ENCODE results near the gene PTPRF. TPM values are rescaled to one million over a fixed set of nuclear protein-coding genes. Genes with fewer than 3 reads are reported as not detected.

PTPRF gene
- 10.4 TPM for total RNA-seq

DNA sequence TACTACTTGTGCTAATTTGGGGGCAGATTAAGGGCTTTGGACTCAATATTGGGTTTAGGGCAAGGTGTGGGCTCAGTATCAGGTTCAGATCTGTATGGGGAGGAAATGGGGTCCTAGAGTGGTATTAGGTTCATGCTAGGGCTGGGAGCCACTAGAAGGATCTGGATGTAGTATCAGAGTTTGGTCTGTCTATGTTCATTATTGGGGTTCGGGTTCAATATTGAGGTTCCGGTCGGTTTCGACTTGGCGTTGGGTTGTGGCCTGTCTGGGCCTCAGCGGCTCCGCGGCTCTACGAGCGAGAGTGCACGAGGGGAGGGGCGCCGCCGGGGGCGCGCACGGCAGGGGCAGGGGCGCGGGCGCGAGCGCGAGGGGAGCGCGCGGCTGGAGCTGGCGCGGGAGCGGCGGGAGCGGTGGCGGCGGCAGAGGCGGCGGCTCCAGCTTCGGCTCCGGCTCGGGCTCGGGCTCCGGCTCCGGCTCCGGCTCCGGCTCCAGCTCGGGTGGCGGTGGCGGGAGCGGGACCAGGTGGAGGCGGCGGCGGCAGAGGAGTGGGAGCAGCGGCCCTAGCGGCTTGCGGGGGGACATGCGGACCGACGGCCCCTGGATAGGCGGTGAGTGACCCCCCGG lies at the start of gene PTPRF:
TSS of gene PTPRF (plus strand) at position 401 of the 624 bp plus-strand sequence. CDS start 14,193 bp downstream, outside the sequence.
- peaks cover 0 to 3% (median 0%) of the 10 kb centered on the region in 3 donors for H3K27me3 ChIP-seq (ENCODE audit: control insufficient read depth in 3 of 3, insufficient read depth in 3 of 3, low read length in 3 of 3)

DNA sequence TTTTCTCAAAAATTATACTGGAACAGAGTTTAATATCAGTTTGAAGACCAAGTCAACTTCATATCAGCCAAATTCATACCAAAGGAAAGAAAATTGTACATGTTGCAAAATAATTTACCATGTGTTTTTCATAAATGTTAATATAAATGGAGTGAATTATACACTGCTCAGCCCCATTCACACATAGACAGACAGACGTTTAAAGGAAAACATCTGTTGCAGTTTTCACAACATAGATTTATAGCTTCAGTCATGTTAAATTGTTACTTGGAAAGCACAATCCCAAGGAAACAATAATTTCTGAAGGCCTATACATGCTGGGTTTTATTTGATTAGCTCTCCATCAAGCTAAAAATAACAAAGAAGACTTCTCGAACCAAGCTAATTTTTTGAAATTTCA lies 49.2 kb upstream of the PTPRF start:
- H3K9ac ChIP-seq (ENCODE audit: low read depth in 1 of 3, low read length in 3 of 3), result no peak overlapping the region
- no peaks in the 10 kb centered on the region for H3K36me3 ChIP-seq (ENCODE audit: control insufficient read depth in 3 of 3, insufficient read depth in 3 of 3, low read length in 3 of 3)
- H3K4me1 ChIP-seq (ENCODE audit: control insufficient read depth in 3 of 3, insufficient read depth in 3 of 3, low read length in 3 of 3), result no peaks in the 10 kb centered on the region
- no peaks in the 10 kb centered on the region for H3K9me3 ChIP-seq (ENCODE audit: control insufficient read depth in 3 of 3, low read length in 3 of 3)
- H3K27ac ChIP-seq (ENCODE audit: low read depth, low read length), result no peak overlapping the region
- no peaks in the 10 kb centered on the region for H3K27me3 ChIP-seq (ENCODE audit: control insufficient read depth in 3 of 3, insufficient read depth in 3 of 3, low read length in 3 of 3)
- H3K4me3 ChIP-seq (ENCODE audit: low read length in 3 of 3), result no peak overlapping the region

More for the DNA sequence above, at the start of gene PTPRF:
- H3K36me3 ChIP-seq (ENCODE audit: control insufficient read depth in 3 of 3, insufficient read depth in 3 of 3, low read length in 3 of 3), result no peaks in the 10 kb centered on the region
- peaks cover 5 to 8% (median 7%) of the 10 kb centered on the region in 3 donors for H3K4me1 ChIP-seq (ENCODE audit: control insufficient read depth in 3 of 3, insufficient read depth in 3 of 3, low read length in 3 of 3)
- no peaks in the 10 kb centered on the region for H3K9me3 ChIP-seq (ENCODE audit: control insufficient read depth in 3 of 3, low read length in 3 of 3)
- no peak within 1 kb of the TSS for H3K27ac ChIP-seq (ENCODE audit: low read depth, low read length)
- H3K9ac ChIP-seq (ENCODE audit: low read depth in 1 of 3, low read length in 3 of 3), result peak within 1 kb of the TSS; percentile 7 to 68 (median 62)
- H3K4me3 ChIP-seq (ENCODE audit: low read length in 3 of 3), result peak within 1 kb of the TSS; percentile 50 to 67 (median 60)

DNA sequence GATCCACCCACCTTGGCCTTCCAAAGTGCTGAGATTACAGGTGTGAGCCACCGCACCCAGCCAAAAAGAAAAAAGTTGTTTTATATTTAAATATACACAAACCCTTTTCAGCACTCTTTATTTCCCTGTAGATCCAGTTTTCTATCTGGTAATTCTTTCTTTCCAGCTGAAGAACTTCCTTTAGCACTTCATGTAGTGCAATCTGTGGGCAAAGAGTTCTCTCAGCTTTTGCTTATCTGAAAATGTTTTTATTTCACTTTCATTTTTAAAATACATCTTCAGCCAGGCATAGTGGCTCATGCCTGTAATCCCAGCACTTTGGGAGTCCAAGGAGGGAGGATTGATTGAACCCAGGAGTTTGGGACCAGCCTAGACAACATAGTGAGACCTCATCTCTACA lies 48.5 kb upstream of the PTPRF start:
- Histone ChIP-seq H3K4me1 (ENCODE audit: control insufficient read depth in 3 of 3, insufficient read depth in 3 of 3, low read length in 3 of 3) (no peaks in the 10 kb centered on the region), H3K9ac (ENCODE audit: low read depth in 1 of 3, low read length in 3 of 3) (no peak overlapping the region), H3K36me3 (ENCODE audit: control insufficient read depth in 3 of 3, insufficient read depth in 3 of 3, low read length in 3 of 3) (no peaks in the 10 kb centered on the region), H3K27ac (ENCODE audit: low read depth, low read length) (no peak overlapping the region), H3K27me3 (ENCODE audit: control insufficient read depth in 3 of 3, insufficient read depth in 3 of 3, low read length in 3 of 3) (no peaks in the 10 kb centered on the region), H3K4me3 (ENCODE audit: low read length in 3 of 3) (no peak overlapping the region), H3K9me3 (ENCODE audit: control insufficient read depth in 3 of 3, low read length in 3 of 3) (no peaks in the 10 kb centered on the region)

DNA sequence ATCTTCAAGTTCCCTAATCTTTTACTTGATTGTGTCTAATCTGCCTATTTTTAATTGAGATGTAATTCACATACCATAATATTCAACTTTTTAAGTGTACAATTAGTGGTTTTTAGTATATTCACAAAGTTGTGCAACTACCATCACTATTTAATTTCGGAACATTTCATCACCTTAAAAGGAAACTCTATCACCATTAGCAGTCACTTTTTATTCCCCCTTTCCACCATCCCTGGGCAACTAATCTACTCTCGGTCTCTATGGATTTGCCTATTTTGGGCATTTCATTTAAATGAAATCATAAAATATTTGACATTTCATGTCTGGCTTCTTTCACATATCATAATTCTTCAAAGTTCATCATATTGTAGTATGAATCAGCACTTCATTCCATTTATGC lies 46.3 kb upstream of the PTPRF start:
- no peak overlapping the region for H3K4me3 ChIP-seq (ENCODE audit: low read length in 3 of 3)
- no peak overlapping the region for H3K27ac ChIP-seq (ENCODE audit: low read depth, low read length)
- no peak overlapping the region for H3K9ac ChIP-seq (ENCODE audit: low read depth in 1 of 3, low read length in 3 of 3)
- H3K27me3 ChIP-seq (ENCODE audit: control insufficient read depth in 3 of 3, insufficient read depth in 3 of 3, low read length in 3 of 3), result no peaks in the 10 kb centered on the region
- no peaks in the 10 kb centered on the region for H3K9me3 ChIP-seq (ENCODE audit: control insufficient read depth in 3 of 3, low read length in 3 of 3)
- H3K36me3 ChIP-seq (ENCODE audit: control insufficient read depth in 3 of 3, insufficient read depth in 3 of 3, low read length in 3 of 3), result no peaks in the 10 kb centered on the region
- no peaks in the 10 kb centered on the region for H3K4me1 ChIP-seq (ENCODE audit: control insufficient read depth in 3 of 3, insufficient read depth in 3 of 3, low read length in 3 of 3)

DNA sequence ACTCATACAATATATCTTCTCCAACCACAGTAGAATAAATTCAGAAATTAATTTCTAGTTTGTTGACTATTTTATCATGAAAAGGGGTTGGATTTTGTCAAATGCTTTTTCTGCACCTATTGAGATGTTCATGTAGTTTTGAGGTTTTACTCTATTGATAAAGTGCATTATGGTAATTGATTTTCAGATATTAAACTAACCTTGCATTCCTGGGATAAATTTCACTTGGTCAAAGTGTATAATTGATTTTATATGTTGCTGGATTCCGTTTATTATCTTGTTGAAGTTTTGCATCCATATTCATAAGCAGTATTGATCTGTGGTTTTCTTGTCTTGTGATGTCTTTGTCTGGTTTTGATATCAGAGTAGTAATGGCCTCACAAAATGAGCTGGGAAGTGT lies 42.5 kb upstream of the PTPRF start:
- Histone ChIP-seq H3K36me3 (ENCODE audit: control insufficient read depth in 3 of 3, insufficient read depth in 3 of 3, low read length in 3 of 3) (no peaks in the 10 kb centered on the region), H3K27ac (ENCODE audit: low read depth, low read length) (no peak overlapping the region), H3K9me3 (ENCODE audit: control insufficient read depth in 3 of 3, low read length in 3 of 3) (peaks cover 0 to 3% (median 0%) of the 10 kb centered on the region in 3 donors), H3K9ac (ENCODE audit: low read depth in 1 of 3, low read length in 3 of 3) (no peak overlapping the region), H3K27me3 (ENCODE audit: control insufficient read depth in 3 of 3, insufficient read depth in 3 of 3, low read length in 3 of 3) (no peaks in the 10 kb centered on the region), H3K4me1 (ENCODE audit: control insufficient read depth in 3 of 3, insufficient read depth in 3 of 3, low read length in 3 of 3) (no peaks in the 10 kb centered on the region), H3K4me3 (ENCODE audit: low read length in 3 of 3) (no peak overlapping the region)

DNA sequence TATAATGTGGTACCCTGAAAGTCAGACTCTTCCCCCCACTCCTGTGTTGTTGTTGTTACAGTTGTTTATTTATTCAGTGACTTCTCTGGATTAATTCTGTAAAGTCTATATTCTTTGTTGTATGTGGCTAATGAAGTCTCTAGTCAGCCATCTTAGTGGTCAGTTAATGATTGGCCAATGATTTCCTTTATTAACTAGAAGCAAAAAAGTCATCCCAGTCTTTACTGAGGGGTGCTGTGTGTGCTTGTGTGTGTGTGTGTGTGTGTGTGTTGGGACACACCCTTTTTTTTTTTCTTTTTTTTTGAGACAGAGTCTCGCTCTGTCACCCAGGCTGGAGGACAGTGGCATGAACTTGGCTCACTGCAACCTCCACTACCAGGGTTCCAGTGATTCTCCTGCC lies 39.6 kb upstream of the PTPRF start:
- no peak overlapping the region for H3K4me3 ChIP-seq (ENCODE audit: low read length in 3 of 3)
- H3K27ac ChIP-seq (ENCODE audit: low read depth, low read length), result no peak overlapping the region
- H3K9me3 ChIP-seq (ENCODE audit: control insufficient read depth in 3 of 3, low read length in 3 of 3), result peaks cover 0 to 3% (median 0%) of the 10 kb centered on the region in 3 donors
- H3K27me3 ChIP-seq (ENCODE audit: control insufficient read depth in 3 of 3, insufficient read depth in 3 of 3, low read length in 3 of 3), result no peaks in the 10 kb centered on the region
- no peaks in the 10 kb centered on the region for H3K36me3 ChIP-seq (ENCODE audit: control insufficient read depth in 3 of 3, insufficient read depth in 3 of 3, low read length in 3 of 3)
- no peaks in the 10 kb centered on the region for H3K4me1 ChIP-seq (ENCODE audit: control insufficient read depth in 3 of 3, insufficient read depth in 3 of 3, low read length in 3 of 3)
- H3K9ac ChIP-seq (ENCODE audit: low read depth in 1 of 3, low read length in 3 of 3), result no peak overlapping the region

DNA sequence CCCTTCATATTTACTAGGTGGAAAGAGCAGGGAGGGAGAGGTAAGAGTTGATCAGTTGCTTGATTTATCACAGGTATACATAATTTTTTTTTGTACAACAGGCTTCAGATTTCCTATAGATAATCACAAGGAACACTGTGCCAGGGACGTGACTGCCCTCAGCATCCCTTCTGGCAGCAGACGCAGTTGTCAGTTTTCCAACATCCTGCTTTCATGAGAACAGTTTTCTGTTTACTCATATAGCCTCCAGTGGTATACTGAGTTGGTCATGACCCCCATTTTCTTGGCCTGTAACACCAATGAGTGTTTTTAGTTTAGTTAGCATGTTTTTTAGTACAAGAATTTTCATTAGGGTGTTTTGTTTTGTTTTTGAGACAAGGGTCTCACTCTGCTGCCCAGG lies 37.9 kb upstream of the PTPRF start:
- Histone ChIP-seq H3K9ac (ENCODE audit: low read depth in 1 of 3, low read length in 3 of 3) (no peak overlapping the region), H3K4me1 (ENCODE audit: control insufficient read depth in 3 of 3, insufficient read depth in 3 of 3, low read length in 3 of 3) (no peaks in the 10 kb centered on the region), H3K36me3 (ENCODE audit: control insufficient read depth in 3 of 3, insufficient read depth in 3 of 3, low read length in 3 of 3) (no peaks in the 10 kb centered on the region), H3K27me3 (ENCODE audit: control insufficient read depth in 3 of 3, insufficient read depth in 3 of 3, low read length in 3 of 3) (no peaks in the 10 kb centered on the region), H3K9me3 (ENCODE audit: control insufficient read depth in 3 of 3, low read length in 3 of 3) (peaks cover 0 to 3% (median 0%) of the 10 kb centered on the region in 3 donors), H3K4me3 (ENCODE audit: low read length in 3 of 3) (no peak overlapping the region), H3K27ac (ENCODE audit: low read depth, low read length) (no peak overlapping the region)

DNA sequence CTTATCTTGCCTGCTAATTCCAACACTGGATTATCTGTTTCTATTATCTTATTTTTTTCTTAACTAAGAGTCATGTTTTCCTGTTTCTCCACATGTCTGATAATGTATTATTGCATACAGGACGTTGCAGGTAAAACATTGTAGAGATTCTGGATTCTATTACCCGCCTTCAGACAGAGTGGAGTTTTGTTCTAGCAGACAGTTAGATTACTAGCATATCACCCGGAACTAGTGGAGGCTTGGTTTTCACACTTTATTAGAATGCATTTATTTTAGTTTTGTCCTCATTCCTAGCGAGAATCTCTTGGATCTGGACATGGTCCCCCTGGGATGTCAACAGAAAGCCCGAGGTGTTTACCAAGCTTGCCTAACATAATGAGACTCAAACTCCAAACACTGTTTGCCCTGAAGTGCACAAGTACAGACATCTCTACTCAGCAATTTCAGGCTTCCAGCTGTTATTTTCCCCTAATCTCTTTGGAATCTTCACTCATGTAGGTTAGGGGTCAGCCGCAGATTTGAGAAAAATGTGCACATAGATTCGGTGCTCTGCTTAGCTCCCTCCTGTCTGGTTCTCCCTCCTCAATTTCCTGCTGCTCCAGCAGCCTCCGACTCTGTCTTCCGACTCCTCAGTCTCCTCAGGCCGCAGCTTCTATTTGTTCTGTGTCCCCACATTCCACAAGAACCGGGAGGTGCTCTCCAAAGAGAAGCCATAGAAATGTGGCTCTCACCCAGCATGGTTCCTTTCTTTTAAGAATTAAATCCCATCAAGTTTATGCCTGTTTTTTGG lies 36.8 kb upstream of the PTPRF start:
- Histone ChIP-seq H3K27ac (ENCODE audit: low read depth, low read length) (no peak overlapping the region), H3K27me3 (ENCODE audit: control insufficient read depth in 3 of 3, insufficient read depth in 3 of 3, low read length in 3 of 3) (no peaks in the 10 kb centered on the region), H3K9me3 (ENCODE audit: control insufficient read depth in 3 of 3, low read length in 3 of 3) (peaks cover 0 to 3% (median 0%) of the 10 kb centered on the region in 3 donors), H3K9ac (ENCODE audit: low read depth in 1 of 3, low read length in 3 of 3) (no peak overlapping the region), H3K36me3 (ENCODE audit: control insufficient read depth in 3 of 3, insufficient read depth in 3 of 3, low read length in 3 of 3) (no peaks in the 10 kb centered on the region), H3K4me1 (ENCODE audit: control insufficient read depth in 3 of 3, insufficient read depth in 3 of 3, low read length in 3 of 3) (no peaks in the 10 kb centered on the region), H3K4me3 (ENCODE audit: low read length in 3 of 3) (peak overlapping the region in 1 of 3 donors; percentile 24)

DNA sequence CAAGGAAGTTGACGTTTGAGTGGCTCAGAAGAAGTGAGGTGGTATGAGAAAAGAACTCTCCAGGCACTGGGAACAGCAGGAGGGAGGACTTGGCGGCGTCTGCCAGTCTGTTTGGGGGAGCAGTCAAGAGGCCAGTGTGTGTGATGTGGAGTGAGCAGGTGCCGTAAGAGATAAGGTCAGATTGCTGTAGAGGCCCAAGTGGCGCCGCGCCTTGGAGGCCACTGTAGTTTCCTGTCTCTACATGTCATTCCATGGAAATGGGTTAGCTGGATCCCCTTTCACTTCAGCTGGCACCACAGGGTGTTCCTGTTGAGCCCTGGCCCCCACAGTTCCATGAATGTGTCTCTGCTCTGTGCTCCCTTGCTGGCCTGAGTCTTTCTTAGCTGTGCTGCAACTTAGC lies 35.5 kb upstream of the PTPRF start:
- H3K9me3 ChIP-seq (ENCODE audit: control insufficient read depth in 3 of 3, low read length in 3 of 3), result peaks cover 0 to 3% (median 0%) of the 10 kb centered on the region in 3 donors
- H3K4me1 ChIP-seq (ENCODE audit: control insufficient read depth in 3 of 3, insufficient read depth in 3 of 3, low read length in 3 of 3), result no peaks in the 10 kb centered on the region
- H3K9ac ChIP-seq (ENCODE audit: low read depth in 1 of 3, low read length in 3 of 3), result no peak overlapping the region
- no peak overlapping the region for H3K27ac ChIP-seq (ENCODE audit: low read depth, low read length)
- no peak overlapping the region for H3K4me3 ChIP-seq (ENCODE audit: low read length in 3 of 3)
- H3K27me3 ChIP-seq (ENCODE audit: control insufficient read depth in 3 of 3, insufficient read depth in 3 of 3, low read length in 3 of 3), result no peaks in the 10 kb centered on the region
- no peaks in the 10 kb centered on the region for H3K36me3 ChIP-seq (ENCODE audit: control insufficient read depth in 3 of 3, insufficient read depth in 3 of 3, low read length in 3 of 3)

DNA sequence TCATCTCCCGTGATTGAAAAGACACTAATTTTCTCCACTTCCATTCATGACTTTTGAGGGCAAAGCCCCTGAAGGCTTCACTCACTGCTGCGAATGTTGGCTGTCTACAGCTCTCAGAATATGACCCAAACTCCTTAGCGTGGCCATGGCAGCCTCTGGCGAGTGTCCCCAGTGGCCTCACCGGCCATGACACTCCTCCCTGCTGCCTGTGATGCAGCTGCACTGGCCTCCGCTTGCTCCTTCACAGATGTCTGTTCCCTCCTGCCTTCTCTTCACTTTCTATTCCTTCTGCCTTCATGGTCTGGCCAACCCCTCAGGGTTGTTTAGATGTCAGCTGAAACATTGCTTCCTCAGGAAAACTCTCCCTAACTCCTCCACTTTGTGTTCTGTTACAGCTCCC lies 30.8 kb upstream of the PTPRF start:
- Histone ChIP-seq H3K9ac (ENCODE audit: low read depth in 1 of 3, low read length in 3 of 3) (no peak overlapping the region), H3K9me3 (ENCODE audit: control insufficient read depth in 3 of 3, low read length in 3 of 3) (no peaks in the 10 kb centered on the region), H3K36me3 (ENCODE audit: control insufficient read depth in 3 of 3, insufficient read depth in 3 of 3, low read length in 3 of 3) (no peaks in the 10 kb centered on the region), H3K4me1 (ENCODE audit: control insufficient read depth in 3 of 3, insufficient read depth in 3 of 3, low read length in 3 of 3) (no peaks in the 10 kb centered on the region), H3K4me3 (ENCODE audit: low read length in 3 of 3) (no peak overlapping the region), H3K27ac (ENCODE audit: low read depth, low read length) (no peak overlapping the region), H3K27me3 (ENCODE audit: control insufficient read depth in 3 of 3, insufficient read depth in 3 of 3, low read length in 3 of 3) (no peaks in the 10 kb centered on the region)
